T-helper 1 cell treated with Interleukin-12 subunit alpha and Interleukin-12 subunit beta and Interleukin-4 antibody, amounts not matched to agents 30 ng/mL and 1 ng/mL, for 36 hours (primary cell): ENCODE measurements around the gene ALDH2. TPM values are rescaled to one million over a fixed set of nuclear protein-coding genes. Genes with fewer than 3 reads are reported as not detected.
"Not testable (repeated sequence)": the region's sequence is repeated elsewhere in the genome, so short reads cannot be mapped to it uniquely, and the experiment has no call there.

Experiments
- intact Hi-C: fragments of 100-400 bp; cut with micrococcal nuclease; formaldehyde crosslinking; loops from one replicate; pipeline ENCODE4 v1.15.1; 2024
- total RNA-seq: library from RNA; stranded (reverse); gene quantifications from 2 replicates; pipeline ENCODE4 v1.2.3, GENCODE V29; 2022

Gene ALDH2
- total RNA-seq, 1 donor from 2014 or later = 0.07 TPM

- intact Hi-C loops = no loop called here
Measured at GRCh38 chr12:111825509-111825908, 58.8 kb downstream of the ALDH2 start.

- intact Hi-C loops = no loop called here
Measured at GRCh38 chr12:111826316-111826715, 59.6 kb downstream of the ALDH2 start.

- intact Hi-C loops = no loop called here
Measured at GRCh38 chr12:111826992-111827391, 60.3 kb downstream of the ALDH2 start.

- intact Hi-C loops = no loop called here
Measured at GRCh38 chr12:111827907-111828306, 61.2 kb downstream of the ALDH2 start.

- intact Hi-C loops = no loop called here
Measured at GRCh38 chr12:111828338-111828979, 61.7 kb downstream of the ALDH2 start.

GRCh38 chr12:111829635-111830034 lies 62.9 kb downstream of the ALDH2 start:
- intact Hi-C loops = not testable (repeated sequence)

- intact Hi-C loops = not testable (repeated sequence)
Measured at GRCh38 chr12:111834740-111835386, 68.1 kb downstream of the ALDH2 start.

GRCh38 chr12:111835531-111836181 lies 68.9 kb downstream of the ALDH2 start:
- intact Hi-C loops = not testable (repeated sequence)

GRCh38 chr12:111838353-111838752 lies 71.6 kb downstream of the ALDH2 start:
- intact Hi-C loops = no loop called here

GRCh38 chr12:111840807-111841206 lies 74.1 kb downstream of the ALDH2 start:
- intact Hi-C loops = loop anchor here (1.0 to 5.0 kb wide), 3 partner anchors 111 to 156 kb away; partner anchors contain the start of gene BRAP

GRCh38 chr12:111841236-111841749 lies 74.6 kb downstream of the ALDH2 start:
- intact Hi-C loops = loop anchor here (1.0 to 5.0 kb wide), 3 partner anchors 111 to 156 kb away; partner anchors contain the start of gene BRAP

- intact Hi-C loops = loop anchor here (1.0 to 5.0 kb wide), 14 partner anchors 29 to 1439 kb away; partner anchors contain the start of genes ANAPC7, BRAP, ERP29 and HECTD4
Measured at GRCh38 chr12:111841750-111842555, 75.2 kb downstream of the ALDH2 start, which contains the start of gene MAPKAPK5. TSS of gene MAPKAPK5 (plus strand) at chr12:111842228. CDS start at chr12:111842734, 506 bp downstream.

- intact Hi-C loops = loop anchor here (1.0 to 5.0 kb wide), 13 partner anchors 30 to 1439 kb away; partner anchors contain the start of genes ANAPC7, ERP29, HECTD4 and NAA25
Measured at GRCh38 chr12:111842556-111843396, 76.0 kb downstream of the ALDH2 start.

- intact Hi-C loops = no loop called here
Measured at GRCh38 chr12:111846016-111846415, 79.3 kb downstream of the ALDH2 start.

- intact Hi-C loops = no loop called here
Measured at GRCh38 chr12:111850526-111850925, 83.8 kb downstream of the ALDH2 start.

GRCh38 chr12:111858186-111858585 lies 91.5 kb downstream of the ALDH2 start:
- intact Hi-C loops = no loop called here

GRCh38 chr12:111858778-111859177 lies 92.0 kb downstream of the ALDH2 start:
- intact Hi-C loops = no loop called here

- intact Hi-C loops = no loop called here
Measured at GRCh38 chr12:111864913-111865312, 98.2 kb downstream of the ALDH2 start.
